Activated CD8-positive, alpha-beta memory T cell treated with anti-CD3 and anti-CD28 coated beads, Interleukin-2, amount 50 U/mL, for 1 hour (primary cell): ENCODE data around the gene WFDC12.
A peak's percentile ranks its signal among the peaks of the same experiment; 100 is the strongest.

Source experiments
- DNase-seq: peaks from one replicate; pipeline ENCODE4 v3.0.0-alpha.2; 2020; ENCODE audit errors: extremely low read depth

WFDC12 gene

DNA sequence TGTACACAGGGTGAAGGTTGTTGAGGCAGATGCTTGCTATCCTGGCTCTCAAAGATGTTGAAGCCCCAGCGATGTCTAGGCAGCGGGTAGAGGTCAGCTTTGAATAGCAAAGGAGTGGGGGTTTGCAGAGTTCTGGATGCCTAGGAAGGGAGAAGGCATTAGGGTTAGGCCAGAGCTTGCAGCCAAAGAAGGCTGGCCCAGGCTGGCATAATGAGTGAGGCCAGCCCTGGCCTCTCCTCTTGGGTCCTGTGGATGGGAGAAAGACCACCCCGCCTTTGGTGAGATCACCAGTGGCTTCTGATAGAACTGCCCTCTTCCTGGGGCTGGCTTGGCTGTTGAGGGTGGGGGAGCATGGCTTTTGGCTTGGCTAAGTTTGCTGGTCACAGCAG lies 8.9 kb downstream of the WFDC12 start:
- DNase-seq: no peak

- no peak for DNase-seq
Observed at GRCh38 chr20:45114465-45115385, 9.5 kb downstream of the WFDC12 start, which contains the start of gene WFDC5. WFDC5 (minus strand) TSS chr20:45115174; CDS start chr20:45115083, 91 bp downstream.

- no peak for DNase-seq
Observed at GRCh38 chr20:45113865-45114264, 10.4 kb downstream of the WFDC12 start.

DNA sequence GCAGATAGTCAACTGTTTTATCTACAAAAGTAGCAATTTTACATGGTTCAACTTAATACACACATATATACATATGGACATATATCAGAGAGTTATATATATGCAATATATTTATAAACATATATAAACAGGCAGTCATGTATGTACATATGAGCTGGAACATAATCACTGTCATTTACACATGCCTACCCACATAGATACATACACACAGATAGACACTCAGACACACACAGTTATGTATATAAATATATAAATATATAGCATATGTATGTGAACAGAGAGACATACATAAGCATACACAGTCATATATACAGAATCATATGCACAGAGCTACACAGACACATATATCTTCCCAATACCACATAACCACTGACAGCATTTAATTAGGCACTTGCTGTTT lies 11.5 kb downstream of the WFDC12 start:
- DNase-seq: no peak

- DNase-seq: no peak
Observed at GRCh38 chr20:45111799-45112471, 12.3 kb downstream of the WFDC12 start.

- no peak for DNase-seq
Observed at GRCh38 chr20:45111285-45111684, 13.0 kb downstream of the WFDC12 start.

DNA sequence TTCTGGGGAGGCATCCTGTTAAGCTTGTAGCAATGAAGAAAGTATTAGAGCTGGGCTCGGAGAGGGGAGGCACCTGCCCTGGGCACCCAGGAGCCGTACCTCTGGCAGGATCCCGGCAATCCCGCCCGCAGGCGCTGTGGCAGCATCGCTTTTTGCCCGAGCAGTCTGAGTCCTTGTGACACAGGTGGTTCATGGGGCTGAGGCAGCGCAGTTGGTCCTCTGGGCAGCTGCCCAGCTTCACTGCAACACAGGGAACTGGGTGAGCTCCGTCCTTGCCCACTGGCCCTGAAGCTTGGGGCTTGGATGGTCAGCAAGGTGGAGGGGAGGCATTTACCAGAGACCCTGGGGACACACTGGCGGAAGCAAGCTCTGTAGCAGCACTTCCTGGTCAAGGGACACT lies 14.0 kb downstream of the WFDC12 start:
- DNase-seq: no peak

- no peak for DNase-seq
Observed at GRCh38 chr20:45109634-45110033, 14.6 kb downstream of the WFDC12 start.

DNA sequence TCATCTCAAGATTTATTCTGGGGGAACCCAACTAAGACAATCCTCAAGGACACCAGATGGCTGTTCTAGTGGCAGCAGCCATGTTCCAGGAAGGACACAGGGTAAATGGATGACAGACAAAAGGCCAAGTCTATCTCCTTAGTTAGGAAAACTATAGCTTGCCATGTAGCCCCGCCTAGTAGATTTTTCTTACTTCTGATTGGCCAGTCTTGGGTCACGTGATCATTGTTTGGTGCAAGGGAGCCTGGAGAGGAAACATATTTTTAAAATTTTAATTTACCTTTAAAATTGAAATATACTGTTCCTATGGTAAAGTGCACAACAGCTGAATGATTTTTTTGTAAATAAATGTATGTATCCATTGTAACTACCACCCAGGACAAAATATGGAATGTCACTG lies 18.9 kb downstream of the WFDC12 start:
- DNase-seq: no peak

DNA sequence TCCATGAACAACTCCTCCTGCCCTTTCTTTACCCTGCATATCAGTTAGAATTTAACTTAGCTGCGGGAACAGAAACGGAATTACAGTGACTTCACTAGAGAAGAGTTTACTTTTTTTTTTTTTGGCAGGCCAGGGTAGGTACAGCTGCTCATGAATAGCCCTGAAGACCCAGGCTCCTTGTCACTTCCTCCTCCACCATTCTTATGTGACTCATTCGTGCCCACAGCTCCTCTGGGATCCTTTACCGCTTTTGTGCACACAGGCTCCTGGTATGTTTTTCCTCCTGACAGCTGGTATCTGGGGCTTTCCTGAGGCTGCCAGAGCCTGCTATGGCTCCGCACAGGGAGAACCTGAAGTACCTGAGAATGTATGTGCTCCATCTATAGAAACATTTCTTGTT lies 19.5 kb downstream of the WFDC12 start:
- no peak for DNase-seq

DNA sequence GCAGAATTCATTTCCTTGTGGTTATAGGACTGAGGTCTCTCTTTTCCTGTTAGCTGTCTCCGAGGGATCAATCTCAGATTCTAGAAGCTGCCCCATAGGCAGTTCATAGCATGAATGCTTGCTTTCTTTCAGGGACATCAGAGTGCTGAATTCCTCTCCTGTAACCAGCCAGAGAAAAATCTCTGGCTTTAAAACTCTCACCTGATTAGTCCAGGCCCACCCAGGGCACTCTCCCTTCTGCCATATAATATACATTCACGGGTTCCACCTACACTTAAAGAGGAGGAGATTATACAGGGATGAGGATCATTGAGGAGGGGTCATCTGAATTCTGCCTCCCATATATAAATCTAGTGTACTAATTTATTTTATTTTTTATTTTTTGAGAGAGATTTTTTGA lies 21.2 kb downstream of the WFDC12 start:
- DNase-seq: no peak

GRCh38 chr20:45101333-45101850 lies 22.9 kb downstream of the WFDC12 start:
- no peak for DNase-seq

DNA sequence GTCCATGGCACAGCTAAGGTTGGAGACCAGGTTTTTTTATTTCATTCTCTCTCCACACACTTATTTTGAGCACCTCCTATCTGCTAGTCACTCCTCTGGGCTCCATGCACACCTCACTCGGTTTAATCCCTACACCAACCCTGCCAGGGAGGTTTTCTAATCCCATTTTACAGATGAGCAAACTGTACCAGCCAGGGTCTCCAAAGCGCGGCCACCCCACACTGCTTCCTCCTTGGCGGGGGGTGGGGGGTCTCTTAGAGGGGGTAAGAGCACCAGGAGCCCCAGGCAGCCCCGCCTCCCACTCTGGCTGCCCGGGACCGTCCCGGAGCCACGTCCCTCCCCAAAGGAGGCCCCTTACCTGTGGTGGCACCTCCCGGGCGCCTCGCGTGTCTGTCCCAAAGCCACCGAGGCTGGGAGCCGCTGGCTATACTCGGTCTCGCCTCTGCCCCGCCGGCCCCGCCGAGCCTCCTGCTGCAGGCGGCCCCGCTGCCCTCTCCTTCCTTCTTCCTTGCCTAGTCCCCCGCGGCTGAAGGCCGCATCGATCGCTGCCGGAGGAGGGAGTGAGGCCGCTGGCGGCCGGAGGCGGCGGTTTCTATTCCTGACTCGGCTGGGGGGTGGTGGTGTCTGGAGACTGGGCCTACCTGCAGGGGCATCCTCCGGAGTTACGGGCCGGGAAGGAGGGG lies 23.6 kb downstream of the WFDC12 start, which contains the start of gene KCNS1:
KCNS1 (minus strand) TSS at position 565 of the 683 bp plus-strand sequence. CDS start 1,891 bp downstream, outside the sequence.
- DNase-seq: no peak

DNA sequence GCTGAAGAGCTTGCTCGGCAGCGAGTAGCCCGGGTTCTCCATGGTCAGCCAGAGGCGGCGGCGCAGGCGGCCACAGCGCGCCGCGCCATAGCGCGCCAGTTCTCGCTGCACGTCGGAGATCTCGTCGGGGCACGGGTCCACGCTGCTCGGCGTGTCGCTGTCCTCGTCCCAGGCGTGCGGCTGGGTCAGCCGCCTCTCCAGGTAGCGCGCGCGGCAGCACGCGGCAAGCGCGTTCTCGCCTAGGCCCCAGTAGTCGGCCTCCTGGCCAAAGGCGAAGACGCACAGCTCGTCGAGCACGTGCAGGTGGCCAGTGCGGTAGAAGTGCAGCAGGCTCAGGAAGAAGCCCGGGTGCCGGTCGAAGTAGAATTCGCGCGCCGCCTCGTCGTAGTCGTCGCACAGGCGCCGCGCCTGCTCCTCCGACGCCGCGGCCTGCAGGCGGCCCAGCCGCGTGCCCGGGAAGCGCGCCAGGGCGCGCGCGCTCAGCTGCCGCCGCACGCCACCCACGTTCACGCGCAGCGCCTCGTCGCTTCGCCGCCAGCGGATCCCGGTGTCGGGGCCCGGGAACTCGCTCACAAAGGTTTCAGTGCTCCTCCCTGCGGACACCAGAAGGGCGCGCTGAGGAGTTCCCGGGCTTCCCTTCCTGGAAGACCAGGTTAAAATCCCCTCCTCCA lies 26.0 kb downstream of the WFDC12 start:
- DNase-seq: no peak

GRCh38 chr20:45097485-45098102 lies 26.7 kb downstream of the WFDC12 start:
- DNase-seq: no peak

GRCh38 chr20:45096781-45097180 lies 27.5 kb downstream of the WFDC12 start:
- no peak for DNase-seq

- DNase-seq: peak; percentile 32
Observed at GRCh38 chr20:45095805-45096238, 28.4 kb downstream of the WFDC12 start.

GRCh38 chr20:45094864-45095574 lies 29.2 kb downstream of the WFDC12 start:
- DNase-seq: no peak

- no peak for DNase-seq
Observed at GRCh38 chr20:45094201-45094600, 30.1 kb downstream of the WFDC12 start.

DNA sequence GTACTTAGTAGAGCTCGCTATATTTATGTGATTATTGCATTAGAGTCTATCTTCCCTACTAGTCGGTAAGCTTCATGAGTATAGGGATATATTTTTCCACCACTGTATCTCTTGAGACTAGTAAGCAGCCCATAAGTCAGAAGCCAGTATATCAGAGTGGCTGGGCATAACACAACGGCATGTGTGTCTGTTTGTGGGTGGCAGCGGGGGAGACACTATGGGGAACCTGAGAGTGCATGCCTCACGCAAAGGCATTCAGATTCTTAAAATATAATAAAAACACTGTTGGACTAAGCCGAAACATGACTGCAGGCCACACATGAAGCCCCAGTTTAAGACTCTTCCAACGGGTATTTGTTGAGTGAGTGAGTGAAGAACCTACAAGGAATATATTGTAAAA lies 31.4 kb downstream of the WFDC12 start:
- no peak for DNase-seq
